Measurements from ENCODE around the gene FAM114A1.

FAM114A1 gene

GRCh38 chr4:38870098-38870808 lies 2.6 kb downstream of the FAM114A1 start:
- Histone ChIP-seq H3K4me2 (no peak overlapping the region), H3K27me3 (peaks cover 30% of the 10 kb centered on the region)
- TF ChIP-seq Cebpa-rat (IDR thresholded peaks at IDR 0.05) = no peak

DNA sequence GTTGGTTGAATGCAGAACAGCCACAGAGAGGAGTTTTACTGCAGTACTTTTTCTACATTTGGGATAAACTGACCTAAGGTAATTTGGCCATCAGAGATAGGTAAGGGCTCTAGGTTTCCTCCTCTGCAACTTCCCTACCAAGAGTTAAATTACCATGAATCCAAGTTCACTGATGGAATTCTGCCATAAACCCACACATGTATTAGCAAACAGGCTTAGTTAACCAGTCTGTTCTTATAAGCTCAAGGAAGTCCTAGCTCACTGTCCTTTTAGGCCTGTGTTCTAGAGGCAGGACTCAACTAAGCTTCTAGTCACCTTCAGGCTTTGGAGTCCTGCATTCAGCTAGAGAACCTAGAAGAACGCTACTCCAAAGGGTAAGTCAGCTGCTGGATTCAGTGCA lies 4.0 kb downstream of the FAM114A1 start:
- Histone ChIP-seq H3K4me2 (no peak overlapping the region), H3K4me3 (no peak overlapping the region), H3K9ac (no peak overlapping the region), H3K4me1 (no peaks in the 10 kb centered on the region), H3K27ac (no peak overlapping the region), H3K9me3 (no peaks in the 10 kb centered on the region), H3K36me3 (no peaks in the 10 kb centered on the region), H4K20me1 (no peaks in the 10 kb centered on the region), H3K27me3 (peaks cover 29% of the 10 kb centered on the region)
- TF ChIP-seq Cebpa-rat (IDR thresholded peaks at IDR 0.05) = no peak

More at GRCh38 chr4:38870098-38870808, 2.6 kb downstream of the FAM114A1 start:
- no peaks in the 10 kb centered on the region for H3K4me1 ChIP-seq
- no peaks in the 10 kb centered on the region for H3K36me3 ChIP-seq
- H3K4me3 ChIP-seq = no peak overlapping the region
- H3K27ac ChIP-seq = no peak overlapping the region
- H3K9me3 ChIP-seq = no peaks in the 10 kb centered on the region
- H3K9ac ChIP-seq = no peak overlapping the region
- no peaks in the 10 kb centered on the region for H4K20me1 ChIP-seq

DNA sequence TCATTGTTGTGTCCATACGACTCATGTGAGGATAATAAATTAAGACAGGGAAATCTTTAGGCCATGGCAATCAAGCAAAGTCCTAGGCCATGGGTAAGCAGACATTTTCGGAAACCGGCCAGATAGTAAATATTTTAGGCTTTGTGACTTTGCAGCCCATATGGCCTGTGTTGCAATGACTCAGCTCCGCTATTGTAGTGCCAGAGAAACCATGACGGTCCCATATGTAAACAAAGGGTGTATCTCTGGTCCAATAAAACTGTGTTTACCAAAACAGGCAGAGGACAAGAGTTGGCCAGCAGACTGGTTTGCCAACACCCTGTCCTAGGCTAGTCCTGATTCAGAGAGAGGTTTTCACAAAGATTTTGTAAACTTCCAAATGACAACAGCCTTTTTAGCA lies 5.0 kb downstream of the FAM114A1 start:
- H4K20me1 ChIP-seq = no peaks in the 10 kb centered on the region
- H3K27me3 ChIP-seq = peaks cover 19% of the 10 kb centered on the region
- no peak overlapping the region for H3K4me2 ChIP-seq
- no peak overlapping the region for H3K9ac ChIP-seq
- no peak for TF ChIP-seq Cebpa-rat (IDR thresholded peaks at IDR 0.05)
- no peak overlapping the region for H3K4me3 ChIP-seq
- H3K27ac ChIP-seq = no peak overlapping the region
- no peaks in the 10 kb centered on the region for H3K36me3 ChIP-seq
- no peaks in the 10 kb centered on the region for H3K9me3 ChIP-seq
- H3K4me1 ChIP-seq = no peaks in the 10 kb centered on the region

- Histone ChIP-seq H3K36me3 (no peaks in the 10 kb centered on the region), H3K4me1 (no peaks in the 10 kb centered on the region), H3K9me3 (no peaks in the 10 kb centered on the region), H3K27ac (no peak overlapping the region), H3K4me3 (no peak overlapping the region), H4K20me1 (no peaks in the 10 kb centered on the region), H3K9ac (no peak overlapping the region), H3K4me2 (no peak overlapping the region), H3K27me3 (peaks cover 11% of the 10 kb centered on the region)
- TF ChIP-seq Cebpa-rat (IDR thresholded peaks at IDR 0.05) = no peak
These were observed 5.8 kb downstream of the FAM114A1 start for GRCh38 chr4:38873290-38873944.

DNA sequence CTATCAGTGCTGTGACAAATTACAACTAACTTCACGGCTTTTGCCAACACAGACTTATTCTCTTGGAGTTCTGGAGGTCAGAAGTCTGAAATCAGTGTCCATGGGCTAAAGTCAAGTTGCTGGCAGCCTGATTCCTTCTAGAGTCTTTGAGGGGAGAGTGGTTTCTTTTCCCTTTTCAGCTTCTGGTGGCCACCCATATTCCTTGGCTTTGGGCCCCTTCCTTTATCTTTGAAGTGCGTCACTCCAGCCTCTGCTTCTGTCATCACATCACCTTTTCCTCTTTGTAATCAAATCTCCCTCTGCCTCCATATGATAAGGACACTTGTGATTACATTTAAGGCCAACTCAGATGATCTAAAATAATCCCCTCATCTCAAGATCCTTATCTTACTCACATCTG lies 9.0 kb downstream of the FAM114A1 start:
- Histone ChIP-seq H3K9me3 (no peaks in the 10 kb centered on the region), H3K9ac (no peak overlapping the region), H3K27ac (no peak overlapping the region), H3K36me3 (no peaks in the 10 kb centered on the region), H4K20me1 (no peaks in the 10 kb centered on the region), H3K27me3 (no peaks in the 10 kb centered on the region), H3K4me2 (no peak overlapping the region), H3K4me1 (peaks cover 7% of the 10 kb centered on the region; the same call in 1 of the 2 replicates), H3K4me3 (no peak overlapping the region)
- no peak for TF ChIP-seq Cebpa-rat (IDR thresholded peaks at IDR 0.05)

DNA sequence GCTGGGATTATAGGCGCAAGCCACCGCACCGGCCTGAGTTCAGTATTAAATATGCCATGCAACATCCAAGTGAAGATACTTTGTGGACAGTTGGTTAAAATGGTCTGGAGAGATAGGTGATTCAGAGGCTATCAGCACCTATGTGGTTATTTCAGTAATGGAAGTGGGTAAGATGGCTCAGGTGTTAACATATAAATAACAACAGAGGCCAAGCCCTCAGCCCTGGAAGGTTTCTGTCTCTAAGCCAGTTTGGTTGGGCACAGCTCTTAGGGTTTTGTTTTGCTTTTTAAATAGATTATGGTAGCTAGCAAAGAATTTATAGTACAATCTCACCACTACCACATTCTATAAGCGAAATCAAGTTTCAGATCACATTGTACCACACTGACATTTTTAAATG lies 16.6 kb downstream of the FAM114A1 start:
- Histone ChIP-seq H4K20me1 (no peaks in the 10 kb centered on the region), H3K9ac (no peak overlapping the region), H3K27me3 (no peaks in the 10 kb centered on the region), H3K36me3 (no peaks in the 10 kb centered on the region), H3K4me2 (no peak overlapping the region), H3K27ac (no peak overlapping the region), H3K4me1 (peaks cover 4% of the 10 kb centered on the region; the same call in 1 of the 2 replicates), H3K9me3 (no peaks in the 10 kb centered on the region), H3K4me3 (no peak overlapping the region)
- TF ChIP-seq Cebpa-rat (IDR thresholded peaks at IDR 0.05) = no peak

DNA sequence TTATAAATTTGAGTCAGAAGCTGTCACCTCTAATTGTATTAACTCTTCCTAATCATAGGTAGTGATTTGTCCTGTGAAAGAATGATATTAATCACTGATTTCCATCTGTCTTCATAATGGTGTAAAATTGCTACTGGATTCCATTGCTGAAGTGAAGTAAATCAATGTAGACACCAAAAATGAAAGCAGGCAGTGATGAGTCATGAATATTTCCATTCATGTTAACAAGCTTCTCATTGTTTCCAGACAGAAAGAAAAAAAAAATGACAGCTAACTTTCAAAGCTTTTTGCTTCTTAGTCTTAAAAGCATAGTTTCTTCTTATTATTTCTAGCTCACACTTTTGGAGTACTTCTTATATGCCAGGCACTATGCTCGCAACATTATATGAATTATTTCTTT lies 21.5 kb downstream of the FAM114A1 start:
- TF ChIP-seq Cebpa-rat (IDR thresholded peaks at IDR 0.05) = no peak
- Histone ChIP-seq H4K20me1 (no peaks in the 10 kb centered on the region), H3K36me3 (no peaks in the 10 kb centered on the region), H3K9ac (no peak overlapping the region), H3K27ac (no peak overlapping the region), H3K4me2 (no peak overlapping the region), H3K9me3 (no peaks in the 10 kb centered on the region), H3K4me1 (no peaks in the 10 kb centered on the region), H3K4me3 (no peak overlapping the region), H3K27me3 (no peaks in the 10 kb centered on the region)

DNA sequence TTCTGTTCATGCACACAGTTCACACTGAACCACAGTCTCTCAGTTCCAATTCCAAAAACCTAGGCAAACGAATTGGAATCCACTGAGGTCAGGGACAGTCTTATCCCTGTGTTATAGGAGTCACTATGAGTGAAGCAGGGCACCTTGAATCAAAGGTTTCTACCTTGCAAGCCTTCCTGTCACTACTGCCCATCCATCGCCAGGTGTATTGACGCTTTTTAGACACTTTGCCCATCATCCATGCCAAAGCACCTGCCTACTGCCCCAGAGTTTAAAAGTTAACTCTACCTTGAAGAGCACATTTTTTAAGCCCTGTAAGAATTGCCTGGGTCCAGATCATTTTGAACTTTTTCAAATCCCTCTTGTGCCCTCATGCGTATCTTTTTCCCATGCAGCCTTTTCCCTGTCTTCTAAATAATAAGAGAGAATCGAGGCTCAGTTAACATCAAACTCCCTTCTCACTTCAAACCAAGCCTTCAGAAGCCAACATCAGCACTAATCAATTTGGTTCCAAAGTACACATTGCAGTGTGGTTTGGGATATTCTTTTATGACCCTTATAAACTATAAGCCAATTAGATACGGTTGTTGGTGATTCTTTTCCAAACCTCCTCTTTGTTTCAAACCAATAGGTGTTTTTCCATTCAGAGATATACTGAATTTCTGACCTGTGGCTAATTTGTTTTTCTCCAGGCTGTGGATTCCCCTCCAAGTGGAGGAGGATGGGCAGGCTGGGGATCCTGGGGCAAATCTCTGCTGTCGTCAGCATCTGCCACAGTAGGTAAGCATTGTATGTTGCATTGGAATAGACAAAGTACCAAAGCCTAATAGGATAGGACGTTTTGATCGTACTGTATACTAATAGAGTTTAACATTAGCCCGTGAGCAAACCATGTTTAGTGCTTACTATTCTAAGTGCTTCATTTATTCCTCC lies 23.7 kb downstream of the FAM114A1 start:
- H3K4me2 ChIP-seq = no peak overlapping the region
- H3K27me3 ChIP-seq = no peaks in the 10 kb centered on the region
- H4K20me1 ChIP-seq = no peaks in the 10 kb centered on the region
- peaks cover 6% of the 10 kb centered on the region for H3K4me1 ChIP-seq
- no peak for TF ChIP-seq Cebpa-rat (IDR thresholded peaks at IDR 0.05)
- H3K36me3 ChIP-seq = no peaks in the 10 kb centered on the region
- H3K9me3 ChIP-seq = no peaks in the 10 kb centered on the region
- no peak overlapping the region for H3K9ac ChIP-seq
- no peak overlapping the region for H3K4me3 ChIP-seq
- H3K27ac ChIP-seq = no peak overlapping the region

DNA sequence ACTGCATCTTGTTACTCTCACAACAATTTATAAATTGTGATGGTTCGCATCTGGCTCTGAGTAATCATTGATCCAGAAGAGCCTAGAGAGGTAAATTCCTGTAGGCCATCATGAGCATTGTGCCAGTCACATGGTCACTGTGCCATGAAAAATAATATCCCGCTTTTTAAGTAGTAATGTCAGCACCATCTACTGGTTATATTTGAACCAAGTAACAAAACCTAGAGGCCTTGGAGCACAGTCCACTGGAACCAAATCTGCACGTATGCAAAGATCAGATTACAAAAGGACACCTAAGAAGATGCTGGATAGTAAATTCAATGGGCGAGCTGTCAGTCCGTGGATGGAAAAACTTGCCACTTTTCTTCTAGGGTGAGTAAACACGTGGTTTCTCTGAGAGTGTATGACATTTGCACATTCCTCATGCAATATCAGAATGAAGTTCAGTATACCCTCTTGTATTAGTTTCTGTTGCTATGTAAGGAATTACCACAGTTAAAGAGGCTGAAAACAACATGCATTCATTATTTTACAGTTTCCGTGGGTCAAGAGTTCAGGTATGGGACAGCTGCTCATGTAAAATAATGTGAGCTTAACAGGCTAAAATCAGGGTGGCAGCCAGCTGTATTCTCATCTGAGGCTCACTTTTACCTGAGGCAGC lies 26.8 kb downstream of the FAM114A1 start:
- no peaks in the 10 kb centered on the region for H3K36me3 ChIP-seq
- no peak overlapping the region for H3K4me3 ChIP-seq
- no peak overlapping the region for H3K27ac ChIP-seq
- H3K9ac ChIP-seq = no peak overlapping the region
- no peaks in the 10 kb centered on the region for H4K20me1 ChIP-seq
- H3K9me3 ChIP-seq = no peaks in the 10 kb centered on the region
- no peak overlapping the region for H3K4me2 ChIP-seq
- TF ChIP-seq Cebpa-rat (IDR thresholded peaks at IDR 0.05) = no peak
- H3K4me1 ChIP-seq = peaks cover 6% of the 10 kb centered on the region
- no peaks in the 10 kb centered on the region for H3K27me3 ChIP-seq

Measured in BLaER1 (cell line).